Liver (tissue), 9 donors: ENCODE results near the gene SPATS2L. TPM values are rescaled to one million over a fixed set of nuclear protein-coding genes. Genes with fewer than 3 reads are reported as not detected.

Experiments
- DNase-seq: peaks from one replicate; pipeline ENCODE4 v3.0.0-alpha.2; 2017; ENCODE audit warnings: low spot score
- H3K27ac ChIP-seq, 2 donors: one replicate each; pipeline ENCODE4 v1.7.0; 2013; ENCODE audit warnings: inconsistent platforms in 2 of 2, low read length in 2 of 2, control low read depth in 1 of 2, low read depth in 1 of 2, mild to moderate bottlenecking in 1 of 2
- H3K27me3 ChIP-seq, 4 donors: one replicate each; pipeline versions ENCODE4 v1.6.1 to v1.7.0; 2013; ENCODE audit warnings: low read length in 3 of 4, inconsistent platforms in 1 of 4, mild to moderate bottlenecking in 1 of 4, moderate library complexity in 1 of 4; ENCODE audit not compliant: control insufficient read depth in 4 of 4, insufficient read depth in 4 of 4
- H3K36me3 ChIP-seq, 4 donors: one replicate each; pipeline versions ENCODE4 v1.6.1 to v1.7.0; 2013; ENCODE audit warnings: low read length in 3 of 4, mild to moderate bottlenecking in 3 of 4, low read depth in 1 of 4, moderate library complexity in 1 of 4; ENCODE audit not compliant: control insufficient read depth in 4 of 4, insufficient read depth in 3 of 4
- H3K4me1 ChIP-seq, 4 donors: one replicate each; pipeline versions ENCODE4 v1.6.1 to v1.7.0; 2013; ENCODE audit warnings: low read length in 3 of 4, mild to moderate bottlenecking in 3 of 4, moderate library complexity in 1 of 4; ENCODE audit not compliant: control insufficient read depth in 4 of 4, insufficient read depth in 4 of 4
- H3K4me3 ChIP-seq, 3 donors: one replicate each; pipeline versions ENCODE4 v1.6.1 to v1.7.0; 2013; ENCODE audit warnings: low read length in 3 of 3, control low read depth in 1 of 3, low read depth in 1 of 3, mild to moderate bottlenecking in 1 of 3
- H3K9ac ChIP-seq, 2 donors: one replicate each; pipeline ENCODE4 v1.7.0; 2013; ENCODE audit warnings: low read length in 2 of 2, mild to moderate bottlenecking in 2 of 2, moderate library complexity in 2 of 2, control low read depth in 1 of 2, low read depth in 1 of 2
- H3K9me3 ChIP-seq, 4 donors: one replicate each; pipeline versions ENCODE4 v1.6.1 to v1.7.0; 2013; ENCODE audit warnings: low read length in 3 of 4; ENCODE audit not compliant: control insufficient read depth in 4 of 4
- ATF3 ChIP-seq: IDR thresholded peaks from 2 replicates; pipeline ENCODE4 v1.6.1; 2016; ENCODE audit warnings: antibody characterized with exemption
- CTCF ChIP-seq: fragments of 150-350 bp; IDR thresholded peaks from 2 replicates; pipeline ENCODE4 v1.5.1; 2017; ENCODE audit warnings: improper control_type of control experiment, low read depth, low read length; ENCODE audit not compliant: missing input control
- EGR1 ChIP-seq, 2 donors: IDR thresholded peaks; 2 replicates each; pipeline ENCODE4 v1.6.1; 2016 to 2018; ENCODE audit warnings: antibody characterized with exemption in 2 of 2, low read depth in 2 of 2
- FOXA1 ChIP-seq: IDR thresholded peaks from 2 replicates; pipeline ENCODE4 v1.6.1; 2016; ENCODE audit warnings: antibody characterized with exemption
- FOXA2 ChIP-seq: IDR thresholded peaks from 2 replicates; pipeline ENCODE4 v1.6.1; 2016; ENCODE audit warnings: antibody characterized with exemption
- GABPA ChIP-seq, 2 donors: IDR thresholded peaks in 1 of 2; conservative IDR thresholded peaks in 1 of 2; 2 replicates each; pipeline ENCODE4 v1.6.1; 2016; ENCODE audit warnings: antibody characterized with exemption in 2 of 2, mild to moderate bottlenecking in 1 of 2, moderate library complexity in 1 of 2
- HNF4A ChIP-seq, 2 donors: conservative IDR thresholded peaks; 2 replicates each; pipeline ENCODE4 v1.6.1; 2016; ENCODE audit warnings: antibody characterized with exemption in 2 of 2, mild to moderate bottlenecking in 2 of 2
- HNF4G ChIP-seq: IDR thresholded peaks from 2 replicates; pipeline ENCODE4 v1.6.1; 2016; ENCODE audit warnings: antibody characterized with exemption
- JUND ChIP-seq, 2 donors: IDR thresholded peaks; 2 replicates each; pipeline ENCODE4 v1.6.1; 2016; ENCODE audit warnings: antibody characterized with exemption in 2 of 2
- MAX ChIP-seq: IDR thresholded peaks from 2 replicates; pipeline ENCODE4 v1.6.1; 2016; ENCODE audit warnings: antibody characterized with exemption
- NR2F2 ChIP-seq: IDR thresholded peaks from 2 replicates; pipeline ENCODE4 v1.6.1; 2016; ENCODE audit warnings: antibody characterized with exemption
- RAD21 ChIP-seq, 2 donors: IDR thresholded peaks; 2 replicates each; pipeline ENCODE4 v1.6.1; 2016; ENCODE audit warnings: antibody characterized with exemption in 2 of 2, mild to moderate bottlenecking in 2 of 2
- REST ChIP-seq: IDR thresholded peaks from 2 replicates; pipeline ENCODE4 v1.6.1; 2016; ENCODE audit warnings: antibody characterized with exemption, mild to moderate bottlenecking
- RXRA ChIP-seq, 2 donors: IDR thresholded peaks; 2 replicates each; pipeline ENCODE4 v1.6.1; 2017 to 2018; ENCODE audit warnings: antibody characterized with exemption in 2 of 2, mild to moderate bottlenecking in 1 of 2
- SP1 ChIP-seq: IDR thresholded peaks from 2 replicates; pipeline ENCODE4 v1.6.1; 2018; ENCODE audit warnings: antibody characterized with exemption, mild to moderate bottlenecking
- TAF1 ChIP-seq: conservative IDR thresholded peaks from 2 replicates; pipeline ENCODE4 v1.6.1; 2016; ENCODE audit warnings: antibody characterized with exemption, mild to moderate bottlenecking
- ZBTB33 ChIP-seq: IDR thresholded peaks from 2 replicates; pipeline ENCODE4 v1.6.1; 2016; ENCODE audit warnings: antibody characterized with exemption
- WGBS: extraction: QIAGEN DNeasy Blood & Tissue Kit; methylation state at CpG from one replicate; pipeline ENCODE4 v1.1.7; 2013; 5-methylcytosine and 5-hydroxymethylcytosine counted together
- polyA plus RNA-seq, 2 donors: library from polyadenylated mRNA; stranded (reverse) in 1 of 2; unstranded in 1 of 2; fragments of 200-250 nt in 1 of 2; fragments of >200 nt in 1 of 2; fragmentation: Nextera tagmentation in 1 of 2; extraction: Ambion mirVana in 1 of 2; gene quantifications; one replicate each; pipeline versions ENCODE4 v1.2.1 to v1.2.3, GENCODE V29; 2013 to 2015
- total RNA-seq, 2 donors: library from RNA; depleted of rRNA; stranded (reverse); fragments of >200 nt; gene quantifications; one replicate each; pipeline ENCODE4 v1.2.3, GENCODE V29; 2014
- donor health status: healthy.
- donor health status: healthy.
- donor health status: healthy.
- donor health status: healthy.
- donor health status: healthy.

Gene SPATS2L
- total and polyA plus RNA-seq, 4 donors, result 31.4 to 49.9 (median 42.4) TPM

- DNase-seq, result no peak
- WGBS, result 84% methylated on average over 4 of the region's 4 CpGs
- H3K4me3 ChIP-seq, result no peak overlapping the region
- no peak overlapping the region for H3K9ac ChIP-seq
- H3K27ac ChIP-seq, result no peak overlapping the region
- TF ChIP-seq FOXA2 (no peak), MAX (no peak), HNF4G (no peak), ATF3 (no peak), JUND (IDR thresholded peaks at IDR 0.05) (no peak), ZBTB33 (no peak), RAD21 (IDR thresholded peaks at IDR 0.05) (no peak), REST (no peak), TAF1 (no peak), NR2F2 (no peak), FOXA1 (no peak), GABPA (IDR thresholded peaks at IDR 0.05 in 1 of 2, conservative IDR thresholded peaks at IDR 0.05 in 1 of 2) (no peak)
- H3K9me3 ChIP-seq, result no peaks in the 10 kb centered on the region
- no peaks in the 10 kb centered on the region for H3K27me3 ChIP-seq
- peaks cover 0 to 2% (median 0%) of the 10 kb centered on the region in 4 donors for H3K4me1 ChIP-seq
- peaks cover 0 to 13% (median 2%) of the 10 kb centered on the region in 4 donors for H3K36me3 ChIP-seq
Observed at GRCh38 chr2:200397785-200398184, 91.3 kb downstream of the SPATS2L start.

GRCh38 chr2:200399046-200399445 is 92.6 kb downstream of the SPATS2L start:
- Histone ChIP-seq H3K9me3 (no peaks in the 10 kb centered on the region), H3K4me1 (peaks cover 0 to 2% (median 0%) of the 10 kb centered on the region in 4 donors), H3K9ac (no peak overlapping the region), H3K4me3 (no peak overlapping the region), H3K27me3 (no peaks in the 10 kb centered on the region), H3K36me3 (peaks cover 0 to 15% (median 2%) of the 10 kb centered on the region in 4 donors), H3K27ac (no peak overlapping the region)
- 93% methylated on average over 1 of the region's 1 CpG for whole genome bisulfite sequencing
- TF ChIP-seq RXRA (IDR thresholded peaks at IDR 0.05) (no peak), FOXA2 (no peak), ZBTB33 (no peak), RAD21 (IDR thresholded peaks at IDR 0.05) (no peak), NR2F2 (no peak), TAF1 (no peak), ATF3 (no peak), SP1 (no peak), EGR1 (IDR thresholded peaks at IDR 0.05; ENCODE audit: low read depth in 2 of 2) (no peak), FOXA1 (no peak), JUND (IDR thresholded peaks at IDR 0.05) (no peak), HNF4A (conservative IDR thresholded peaks at IDR 0.05) (no peak), CTCF (no peak)
- DNase-seq, result no peak
